IMR-90 (cell line): Measurements from ENCODE around the gene EMID1. TPM values are rescaled to one million over a fixed set of nuclear protein-coding genes. Genes with fewer than 3 reads are reported as not detected.

Experiments used
- ATAC-seq: fragments of 200-7000 bp; cut with Tn5 transposase; 2 replicates; pipeline ENCODE4 v1.9.1; 2020; ENCODE audit warnings: low read depth, mild to moderate bottlenecking, moderate library complexity
- BruUV-seq: library from RNA; stranded (reverse); fragments of 400-500 nt; replicated peaks from 2 replicates; lab custom pipeline; 2021; lab: Mats Ljungman, UMichigan
- CTCF ChIA-PET: fragments of 300-600 bp; formaldehyde crosslinking; extraction: SDS; loops from one replicate; lab custom pipeline; 2021; ENCODE audit warnings: antibody characterized with exemption; lab: Yijun Ruan, JAX
- POLR2A ChIA-PET: fragments of 300-600 bp; sonication (Branson Sonifier 250); formaldehyde crosslinking; loops from one replicate; lab custom pipeline; 2022; ENCODE audit warnings: antibody characterized with exemption; ENCODE audit not compliant: unreplicated experiment; lab: Charles Lee
- DNase-seq: peaks from one replicate; pipeline ENCODE4 v3.0.0; 2013
- H2AFZ ChIP-seq: replicated peaks from 2 replicates; pipeline ENCODE3; 2013; ENCODE audit warnings: low read length, mild to moderate bottlenecking; ENCODE audit not compliant: poor library complexity
- H2AK5ac ChIP-seq: 2 replicates; pipeline ENCODE4 v1.6.1; 2013; ENCODE audit warnings: low read depth, low read length, inconsistent platforms
- H2AK9ac ChIP-seq: replicated peaks from 2 replicates; pipeline ENCODE3; 2013; ENCODE audit warnings: mild to moderate bottlenecking, low read depth, low read length, moderate library complexity; ENCODE audit not compliant: poor library complexity
- H2BK120ac ChIP-seq: 2 replicates; pipeline ENCODE4 v1.6.1; 2013; ENCODE audit warnings: low read depth, low read length, inconsistent platforms
- H2BK15ac ChIP-seq: 3 replicates; pipeline ENCODE4 v1.6.1; 2013; ENCODE audit warnings: low read depth, low read length, inconsistent platforms
- H2BK20ac ChIP-seq: 2 replicates; pipeline ENCODE4 v1.6.1; 2013; ENCODE audit warnings: low read depth, mild to moderate bottlenecking, inconsistent platforms, low read length, moderate library complexity
- H2BK5ac ChIP-seq: 2 replicates; pipeline ENCODE4 v1.6.1; 2013; ENCODE audit warnings: mild to moderate bottlenecking, low read depth, low read length, inconsistent platforms; ENCODE audit not compliant: poor library complexity, severe bottlenecking
- H3K14ac ChIP-seq: replicated peaks from 2 replicates; pipeline ENCODE4 v1.6.1; 2013; ENCODE audit warnings: low read depth, low read length, inconsistent platforms
- H3K18ac ChIP-seq: 2 replicates; pipeline ENCODE4 v1.6.1; 2013; ENCODE audit warnings: low read depth, low read length, control low read depth
- H3K23ac ChIP-seq: 2 replicates; pipeline ENCODE4 v1.6.1; 2013; ENCODE audit warnings: low read depth, low read length, inconsistent platforms
- H3K27ac ChIP-seq: 2 replicates; pipeline ENCODE4 v1.5.1; 2013; ENCODE audit warnings: mild to moderate bottlenecking, control low read depth, low read length; ENCODE audit not compliant: insufficient read depth
- H3K27me3 ChIP-seq: 2 replicates; pipeline ENCODE4 v1.6.1; 2013; ENCODE audit warnings: low read length; ENCODE audit not compliant: control insufficient read depth, insufficient read depth
- H3K36me3 ChIP-seq: 2 replicates; pipeline ENCODE4 v1.6.1; 2013; ENCODE audit warnings: low read length, mixed read lengths; ENCODE audit not compliant: control insufficient read depth, insufficient read depth
- H3K4ac ChIP-seq: 2 replicates; pipeline ENCODE4 v1.6.1; 2013; ENCODE audit warnings: low read depth, low read length, inconsistent platforms
- H3K4me1 ChIP-seq: 2 replicates; pipeline ENCODE4 v1.6.1; 2013; ENCODE audit warnings: low read length, mixed read lengths; ENCODE audit not compliant: control insufficient read depth, insufficient read depth
- H3K4me2 ChIP-seq: 2 replicates; pipeline ENCODE4 v1.6.1; 2013; ENCODE audit warnings: low read depth, mild to moderate bottlenecking, control low read depth, low read length, moderate library complexity
- H3K4me3 ChIP-seq: 2 replicates; pipeline ENCODE4 v1.5.1; 2013; ENCODE audit warnings: low read depth, mild to moderate bottlenecking, control low read depth, low read length, moderate library complexity; ENCODE audit not compliant: insufficient read depth
- H3K56ac ChIP-seq: 2 replicates; pipeline ENCODE4 v1.6.1; 2013; ENCODE audit warnings: low read length, inconsistent platforms; ENCODE audit not compliant: insufficient read depth; ENCODE audit errors: extremely low read depth
- H3K79me1 ChIP-seq, 2 experiments: 2 replicates each; pipeline ENCODE4 v1.6.1; 2013; ENCODE audit warnings: low read length in 2 of 2, inconsistent platforms in 1 of 2, low read depth in 1 of 2
- H3K9ac ChIP-seq: 2 replicates; pipeline ENCODE4 v1.6.1; 2013; ENCODE audit warnings: low read depth, low read length, control low read depth
- H3K9me1 ChIP-seq: 2 replicates; pipeline ENCODE4 v1.6.1; 2013; ENCODE audit warnings: low read length, inconsistent platforms; ENCODE audit not compliant: insufficient read depth
- H3K9me3 ChIP-seq: 2 replicates; pipeline ENCODE4 v1.6.1; 2013; ENCODE audit warnings: low read length; ENCODE audit not compliant: control insufficient read depth, insufficient read depth
- H4K20me1 ChIP-seq: 2 replicates; pipeline ENCODE4 v1.6.1; 2013; ENCODE audit warnings: low read length, inconsistent platforms; ENCODE audit not compliant: insufficient read depth
- H4K5ac ChIP-seq: 2 replicates; pipeline ENCODE4 v1.6.1; 2013; ENCODE audit warnings: mild to moderate bottlenecking, low read depth, low read length, control low read depth
- H4K8ac ChIP-seq, 2 experiments: 2 replicates each; pipeline ENCODE4 v1.6.1; 2013; ENCODE audit warnings: low read depth in 2 of 2, low read length in 2 of 2, control low read depth in 1 of 2, inconsistent platforms in 1 of 2
- H4K91ac ChIP-seq: 2 replicates; pipeline ENCODE4 v1.6.1; 2013; ENCODE audit warnings: low read depth, low read length, inconsistent platforms; ENCODE audit not compliant: insufficient read depth
- BHLHE40 ChIP-seq: fragments of 150-350 bp; IDR thresholded peaks from 2 replicates; pipeline ENCODE4 v1.6.1; 2016; ENCODE audit warnings: mild to moderate bottlenecking, low read depth, low read length
- CEBPB ChIP-seq: IDR thresholded peaks from 2 replicates; pipeline ENCODE4 v1.6.1; 2012; ENCODE audit warnings: low read depth, low read length, improper control_type of control experiment
- CHD1 ChIP-seq: IDR thresholded peaks from 2 replicates; pipeline ENCODE4 v1.6.1; 2012; ENCODE audit warnings: low read depth, low read length, improper control_type of control experiment
- FOS ChIP-seq: fragments of 150-350 bp; IDR thresholded peaks from 2 replicates; pipeline ENCODE4 v1.6.1; 2016; ENCODE audit warnings: low read depth, low read length
- MAFK ChIP-seq: IDR thresholded peaks from 2 replicates; pipeline ENCODE4 v1.6.1; 2012; ENCODE audit warnings: low read depth, low read length, improper control_type of control experiment
- MAZ ChIP-seq: IDR thresholded peaks from 2 replicates; pipeline ENCODE4 v1.6.1; 2012; ENCODE audit warnings: low read depth, mild to moderate bottlenecking, low read length, improper control_type of control experiment, moderate library complexity, borderline replicate concordance
- MXI1 ChIP-seq: IDR thresholded peaks from 2 replicates; pipeline ENCODE4 v1.6.1; 2012; ENCODE audit warnings: low read depth, mild to moderate bottlenecking, low read length, moderate library complexity, borderline replicate concordance
- NFE2L2 ChIP-seq: fragments of 150-350 bp; IDR thresholded peaks from 2 replicates; pipeline ENCODE4 v1.6.1; 2016; ENCODE audit warnings: low read depth, mild to moderate bottlenecking, low read length
- POLR2A ChIP-seq: IDR thresholded peaks from 2 replicates; pipeline ENCODE4 v1.6.1; 2012; ENCODE audit warnings: mild to moderate bottlenecking, low read depth, low read length
- RAD21 ChIP-seq: IDR thresholded peaks from 2 replicates; pipeline ENCODE4 v1.6.1; 2012; ENCODE audit warnings: low read length, improper control_type of control experiment
- RFX5 ChIP-seq: IDR thresholded peaks from 2 replicates; pipeline ENCODE4 v1.8.0; 2012; ENCODE audit warnings: low read depth, mild to moderate bottlenecking, low read length, moderate library complexity
- SMC3 ChIP-seq: fragments of 150-350 bp; IDR thresholded peaks from 2 replicates; pipeline ENCODE4 v1.6.1; 2016; ENCODE audit warnings: low read depth, mild to moderate bottlenecking, antibody characterized with exemption, low read length, moderate library complexity
- WGBS, 2 experiments: methylation state at CpG; one replicate each; pipeline versions ENCODE4 v1.1.5 to v1.1.7; 2013; ENCODE audit warnings: missing lambda C conversion rate in 2 of 2; ENCODE audit not compliant: insufficient read length in 1 of 2; ENCODE audit errors: extremely low coverage in 2 of 2; 5-methylcytosine and 5-hydroxymethylcytosine counted together
- dilution Hi-C: fragments of 300-500 bp; cut with HindIII; formaldehyde crosslinking; loops from one replicate; pipeline ENCODE4 v1.14.3; 2018; ENCODE audit warnings: low sequenced_read_pairs; ENCODE audit not compliant: unreplicated experiment
- in situ Hi-C: fragments of 300-500 bp; cut with MboI; formaldehyde crosslinking; loops from 3 replicates; pipeline ENCODE4 v1.14.3; 2019; ENCODE audit warnings: low sequenced_read_pairs, inconsistent platforms, mixed read lengths
- intact Hi-C: fragments of 100-400 bp; cut with micrococcal nuclease; formaldehyde crosslinking; loops from 2 replicates; pipeline ENCODE4 v1.10.0; 2022
- polyA plus RNA-seq, 3 experiments: library from polyadenylated mRNA; depleted of rRNA; stranded (reverse); fragments of >200 nt; gene quantifications; 2 replicates each; pipeline ENCODE4 v1.2.3, GENCODE V29; 2012; ENCODE audit warnings: low replicate concordance in 1 of 3
- total RNA-seq: library from RNA; depleted of rRNA; stranded (reverse); fragments of >200 nt; gene quantifications from 2 replicates; pipeline ENCODE4 v1.2.3, GENCODE V29; 2012
- TF ChIP-seq, protein P1 (sequence below): fragments of 150-350 bp; IDR thresholded peaks from 2 replicates; pipeline ENCODE4 v1.6.1; 2017; ENCODE audit warnings: mild to moderate bottlenecking, antibody characterized with exemption, low read length, low read depth
- TF ChIP-seq, protein P2 (sequence below): fragments of 150-350 bp; IDR thresholded peaks from 2 replicates; pipeline ENCODE4 v1.6.1; 2016; ENCODE audit warnings: low read depth, mild to moderate bottlenecking, low read length, moderate library complexity, borderline replicate concordance
- TF ChIP-seq, protein P3 (sequence below): conservative IDR thresholded peaks from 2 replicates; pipeline ENCODE4 v1.5.1; 2012; ENCODE audit warnings: mild to moderate bottlenecking, low read depth, low read length, improper control_type of control experiment

The EMID1 gene
- total and polyA plus RNA-seq, 2 of the 4 experiments (the other 2 are of a cell fraction), result 0.54 to 1.3 TPM

DNA sequence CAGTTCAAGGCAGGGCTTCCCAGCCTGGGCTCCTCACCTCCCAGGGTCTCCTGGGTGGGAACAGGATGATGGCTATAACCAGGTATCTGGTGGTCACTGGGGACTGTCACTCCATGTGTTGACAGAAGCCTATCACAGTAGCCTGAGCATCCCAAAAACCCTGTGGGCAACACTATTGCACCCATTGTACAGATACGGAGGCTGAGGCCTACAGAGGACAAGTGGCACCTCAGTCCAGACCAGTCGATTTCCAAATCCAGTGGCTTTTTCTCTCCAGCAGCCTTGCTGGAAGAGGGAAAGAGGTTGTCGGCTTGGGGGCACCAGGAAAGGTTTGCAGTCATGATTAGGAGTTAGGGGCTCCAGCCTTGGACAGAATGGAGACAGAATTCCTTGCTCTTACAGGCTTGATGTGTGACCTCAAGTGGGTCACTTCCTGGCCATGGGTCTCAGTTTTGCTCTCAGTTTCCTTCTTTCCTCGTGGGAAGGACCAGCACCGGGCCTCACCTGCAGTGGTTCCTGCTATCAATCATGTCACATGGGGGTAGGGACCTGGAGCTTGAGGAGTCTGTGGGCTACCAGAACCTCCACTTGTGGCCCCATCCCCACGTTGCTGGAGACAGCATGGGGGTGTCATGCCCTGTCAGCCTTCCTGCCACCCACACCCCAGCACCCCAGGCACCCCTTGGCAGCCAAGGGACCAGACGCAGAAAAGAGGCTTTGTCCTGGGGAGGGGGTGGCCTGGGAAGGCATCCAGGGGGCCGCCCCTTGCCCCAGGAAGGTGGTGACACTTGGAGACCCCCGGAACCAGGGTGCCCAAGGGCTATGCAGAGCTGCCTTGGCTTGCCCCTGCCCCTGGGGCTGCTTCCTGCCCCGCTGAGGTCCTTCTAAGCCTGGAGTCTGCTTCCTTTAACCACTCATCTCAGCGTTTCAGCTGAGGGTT, 2.1 kb downstream of the EMID1 start:
- Histone ChIP-seq H3K27me3 (peaks cover 13% of the 10 kb centered on the region), H3K9me3 (no peaks in the 10 kb centered on the region), H3K56ac (no peak overlapping the region), H2BK5ac (no peak overlapping the region), H4K5ac (no peak overlapping the region), H3K4me2 (no peak overlapping the region), H3K36me3 (no peaks in the 10 kb centered on the region), H4K20me1 (no peaks in the 10 kb centered on the region; the same call in 1 of the 2 replicates), H2BK15ac (no peak overlapping the region), H2AK5ac (no peak overlapping the region), H3K79me1 (no peaks in the 10 kb centered on the region), H3K4me3 (no peak overlapping the region), H2BK20ac (no peak overlapping the region), H3K14ac (no peak overlapping the region), H2BK120ac (no peak overlapping the region), H3K27ac (no peak overlapping the region), H3K4me1 (peaks cover 3% of the 10 kb centered on the region; the same call in 1 of the 2 replicates), H2AK9ac (no peak overlapping the region), H3K18ac (no peak overlapping the region), H2AFZ (no peak overlapping the region), H3K23ac (no peak overlapping the region), H3K9me1 (peaks cover 4% of the 10 kb centered on the region; the same call in 1 of the 2 replicates), H4K8ac (no peak overlapping the region), H4K91ac (no peak overlapping the region), H3K4ac (no peak overlapping the region), H3K9ac (no peak overlapping the region)
- ChIA-PET POLR2A (no interaction called here), CTCF (no interaction called here)
- no peak for ATAC-seq
- WGBS, 2 experiments, result 82% methylated on average over 4 of the region's 11 CpGs; no CpG with 5 or more reads in 1 of the 2 experiments
- dilution Hi-C loops, result no loop called here
- DNase-seq, result no peak
- in situ Hi-C loops, result no loop called here
- intact Hi-C loops, result no loop called here
- no TSS peak for BruUV-seq
- no peak for TF ChIP-seq MAZ
- no peak for TF ChIP-seq MAFK
- no peak for TF ChIP-seq CHD1
- TF ChIP-seq BHLHE40, result no peak
- TF ChIP-seq, protein P1, sequence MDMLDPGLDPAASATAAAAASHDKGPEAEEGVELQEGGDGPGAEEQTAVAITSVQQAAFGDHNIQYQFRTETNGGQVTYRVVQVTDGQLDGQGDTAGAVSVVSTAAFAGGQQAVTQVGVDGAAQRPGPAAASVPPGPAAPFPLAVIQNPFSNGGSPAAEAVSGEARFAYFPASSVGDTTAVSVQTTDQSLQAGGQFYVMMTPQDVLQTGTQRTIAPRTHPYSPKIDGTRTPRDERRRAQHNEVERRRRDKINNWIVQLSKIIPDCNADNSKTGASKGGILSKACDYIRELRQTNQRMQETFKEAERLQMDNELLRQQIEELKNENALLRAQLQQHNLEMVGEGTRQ, result no peak
- no peak for TF ChIP-seq MXI1
- no peak for TF ChIP-seq RAD21
- TF ChIP-seq CEBPB, result no peak
- no peak for TF ChIP-seq POLR2A
- TF ChIP-seq, protein P2, sequence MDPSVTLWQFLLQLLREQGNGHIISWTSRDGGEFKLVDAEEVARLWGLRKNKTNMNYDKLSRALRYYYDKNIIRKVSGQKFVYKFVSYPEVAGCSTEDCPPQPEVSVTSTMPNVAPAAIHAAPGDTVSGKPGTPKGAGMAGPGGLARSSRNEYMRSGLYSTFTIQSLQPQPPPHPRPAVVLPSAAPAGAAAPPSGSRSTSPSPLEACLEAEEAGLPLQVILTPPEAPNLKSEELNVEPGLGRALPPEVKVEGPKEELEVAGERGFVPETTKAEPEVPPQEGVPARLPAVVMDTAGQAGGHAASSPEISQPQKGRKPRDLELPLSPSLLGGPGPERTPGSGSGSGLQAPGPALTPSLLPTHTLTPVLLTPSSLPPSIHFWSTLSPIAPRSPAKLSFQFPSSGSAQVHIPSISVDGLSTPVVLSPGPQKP, result no peak
- no peak for TF ChIP-seq RFX5
- TF ChIP-seq NFE2L2, result no peak
- TF ChIP-seq, protein P3, sequence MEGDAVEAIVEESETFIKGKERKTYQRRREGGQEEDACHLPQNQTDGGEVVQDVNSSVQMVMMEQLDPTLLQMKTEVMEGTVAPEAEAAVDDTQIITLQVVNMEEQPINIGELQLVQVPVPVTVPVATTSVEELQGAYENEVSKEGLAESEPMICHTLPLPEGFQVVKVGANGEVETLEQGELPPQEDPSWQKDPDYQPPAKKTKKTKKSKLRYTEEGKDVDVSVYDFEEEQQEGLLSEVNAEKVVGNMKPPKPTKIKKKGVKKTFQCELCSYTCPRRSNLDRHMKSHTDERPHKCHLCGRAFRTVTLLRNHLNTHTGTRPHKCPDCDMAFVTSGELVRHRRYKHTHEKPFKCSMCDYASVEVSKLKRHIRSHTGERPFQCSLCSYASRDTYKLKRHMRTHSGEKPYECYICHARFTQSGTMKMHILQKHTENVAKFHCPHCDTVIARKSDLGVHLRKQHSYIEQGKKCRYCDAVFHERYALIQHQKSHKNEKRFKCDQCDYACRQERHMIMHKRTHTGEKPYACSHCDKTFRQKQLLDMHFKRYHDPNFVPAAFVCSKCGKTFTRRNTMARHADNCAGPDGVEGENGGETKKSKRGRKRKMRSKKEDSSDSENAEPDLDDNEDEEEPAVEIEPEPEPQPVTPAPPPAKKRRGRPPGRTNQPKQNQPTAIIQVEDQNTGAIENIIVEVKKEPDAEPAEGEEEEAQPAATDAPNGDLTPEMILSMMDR, result no peak
- TF ChIP-seq FOS, result no peak
- TF ChIP-seq SMC3, result no peak
